Adrenal gland (tissue), 5 donors: Measurements from ENCODE around the gene SORBS2.

Experiments used
- CTCF ChIP-seq, 6 experiments: fragments of 450-650 bp in 4 of 6; fragments of 200-600 bp in 2 of 6; sonication (generic) in 1 of 6; IDR thresholded peaks; 1 replicate in 5 of 6; 2 replicates in 1 of 6; pipeline versions ENCODE4 v1.5.1 to v1.8.0; 2016 to 2021; ENCODE audit warnings: antibody characterized with exemption in 6 of 6, mild to moderate bottlenecking in 2 of 6, moderate library complexity in 1 of 6
- POLR2A ChIP-seq, 2 donors: fragments of 450-650 bp; IDR thresholded peaks; one replicate each; pipeline ENCODE4 v1.6.1; 2017; ENCODE audit warnings: antibody characterized with exemption in 2 of 2, mild to moderate bottlenecking in 2 of 2, moderate library complexity in 1 of 2
- donor health status: DM: no; HTN: no; CAD: no.

GRCh38 chr4:185640811-185641675, 171.0 kb downstream of the SORBS2 start:
- TF ChIP-seq CTCF (IDR thresholded peaks at IDR 0.05) (peak; percentile 14 to 61 (median 42)), POLR2A (IDR thresholded peaks at IDR 0.05) (no peak)
